Endothelial cell of umbilical vein (primary cell): ENCODE data around the gene RBM47. TPM values are rescaled to one million over a fixed set of nuclear protein-coding genes. Genes with fewer than 3 reads are reported as not detected.

Experiments used
- BruUV-seq: library from RNA; stranded (reverse); fragments of 400-500 nt; replicated peaks from 2 replicates; lab custom pipeline; 2021; lab: Mats Ljungman, UMichigan
- CTCF ChIA-PET: fragments of 300-600, 350-600 bp; sonication (Branson Sonifier 250); formaldehyde crosslinking; loops from one replicate; lab custom pipeline; 2021; ENCODE audit warnings: antibody characterized with exemption, inconsistent platforms; lab: Charles Lee
- POLR2A ChIA-PET: fragments of 300-600, 350-600 bp; sonication (Branson Sonifier 250); formaldehyde crosslinking; loops from one replicate; lab custom pipeline; 2021; ENCODE audit warnings: antibody characterized with exemption, inconsistent platforms; lab: Charles Lee
- DNase-seq: peaks from one replicate; pipeline ENCODE4 v3.0.0-alpha.2; 2011; ENCODE audit warnings: low read depth, low spot score
- FAIRE-seq: peaks from 2 replicates; lab custom pipeline; 2011; peaks lifted over from hg19 to GRCh38; lab: Jason Lieb, UNC
- H2AFZ ChIP-seq: 2 replicates; pipeline ENCODE4 v1.6.0; 2012; ENCODE audit warnings: low read depth, low read length, control low read depth, inconsistent platforms
- H3K27ac ChIP-seq: 2 replicates; pipeline ENCODE4 v1.5.1; 2011; ENCODE audit warnings: low read depth, mild to moderate bottlenecking, control low read depth, low read length, moderate library complexity; ENCODE audit not compliant: insufficient read depth
- H3K27me3 ChIP-seq, 2 experiments: 2 replicates each; pipeline versions ENCODE4 v1.6.0 to v1.6.1; 2011; ENCODE audit warnings: low read length in 2 of 2, mixed read lengths in 1 of 2; ENCODE audit not compliant: control insufficient read depth in 2 of 2, insufficient read depth in 2 of 2
- H3K36me3 ChIP-seq, 2 experiments: 2 replicates in 1 of 2; 3 replicates in 1 of 2; pipeline ENCODE4 v1.5.1; 2011; ENCODE audit warnings: low read length in 2 of 2, mild to moderate bottlenecking in 1 of 2, moderate library complexity in 1 of 2; ENCODE audit not compliant: control insufficient read depth in 2 of 2, insufficient read depth in 2 of 2; ENCODE audit errors: extremely low read depth in 1 of 2
- H3K4me1 ChIP-seq: 3 replicates; pipeline ENCODE4 v1.5.1; 2011; ENCODE audit warnings: mild to moderate bottlenecking, low read length; ENCODE audit not compliant: control insufficient read depth, insufficient read depth; ENCODE audit errors: extremely low read depth
- H3K4me2 ChIP-seq: 2 replicates; pipeline ENCODE4 v1.6.1; 2011; ENCODE audit warnings: low read length, control low read depth, mixed read lengths; ENCODE audit not compliant: insufficient read depth
- H3K4me3 ChIP-seq, 3 experiments: fragments of 200-600 bp in 1 of 3; sonication (generic), shearing (Covaris generic) in 1 of 3; replicated peaks in 1 of 3; 2 replicates each; pipeline ENCODE4 v1.5.1; 2011 to 2016; ENCODE audit warnings: control low read depth in 3 of 3, low read length in 3 of 3, mild to moderate bottlenecking in 2 of 3, inconsistent platforms in 1 of 3, low read depth in 1 of 3, moderate library complexity in 1 of 3; ENCODE audit not compliant: insufficient read depth in 1 of 3
- H3K79me2 ChIP-seq: 2 replicates; pipeline ENCODE4 v1.6.0; 2012; ENCODE audit warnings: low read length, inconsistent platforms; ENCODE audit not compliant: control insufficient read depth, insufficient read depth
- H3K9ac ChIP-seq: replicated peaks from 2 replicates; pipeline ENCODE3; 2011; ENCODE audit warnings: low read length, control low read depth; ENCODE audit not compliant: insufficient read depth; ENCODE audit errors: extremely low read depth
- H3K9me1 ChIP-seq: replicated peaks from 3 replicates; pipeline ENCODE4 v1.6.0; 2011; ENCODE audit warnings: mild to moderate bottlenecking, low read length; ENCODE audit not compliant: control insufficient read depth, insufficient read depth; ENCODE audit errors: extremely low read depth
- H3K9me3 ChIP-seq: replicated peaks from 2 replicates; pipeline ENCODE4 v1.5.1; 2012; ENCODE audit warnings: low read length, inconsistent platforms; ENCODE audit not compliant: control insufficient read depth, insufficient read depth
- H4K20me1 ChIP-seq: replicated peaks from 2 replicates; pipeline ENCODE3; 2011; ENCODE audit warnings: mild to moderate bottlenecking, low read length; ENCODE audit not compliant: control insufficient read depth, insufficient read depth; ENCODE audit errors: extremely low read depth
- EZH2 ChIP-seq: IDR thresholded peaks from 2 replicates; pipeline ENCODE4 v1.6.1; 2012; ENCODE audit warnings: borderline replicate concordance, low read depth, mild to moderate bottlenecking, moderate library complexity, low read length, inconsistent platforms; ENCODE audit not compliant: severe bottlenecking
- FOS ChIP-seq: IDR thresholded peaks from 2 replicates; pipeline ENCODE4 v1.6.1; 2011; ENCODE audit warnings: mild to moderate bottlenecking, low read length, moderate library complexity, borderline replicate concordance; ENCODE audit not compliant: insufficient read depth
- GATA2 ChIP-seq: IDR thresholded peaks from 2 replicates; pipeline ENCODE4 v1.7.0; 2011; ENCODE audit warnings: low read depth, mild to moderate bottlenecking, moderate library complexity, mixed read lengths, low read length; ENCODE audit not compliant: insufficient read length, insufficient read depth
- JUN ChIP-seq: IDR thresholded peaks from 2 replicates; pipeline ENCODE4 v1.6.1; 2011; ENCODE audit warnings: borderline replicate concordance, low read depth; ENCODE audit not compliant: insufficient read length, insufficient read depth
- POLR2A ChIP-seq: IDR thresholded peaks from 2 replicates; pipeline ENCODE4 v1.6.1; 2012; ENCODE audit warnings: low read depth, mild to moderate bottlenecking, control low read depth, low read length
- POLR2AphosphoS5 ChIP-seq: IDR thresholded peaks from 2 replicates; pipeline ENCODE4 v1.6.1; 2012; ENCODE audit warnings: low read depth, mild to moderate bottlenecking, control low read depth, low read length, moderate library complexity; ENCODE audit not compliant: insufficient read depth
- dilution Hi-C: fragments of 300-500 bp; cut with MboI; formaldehyde crosslinking; loops from one replicate; pipeline ENCODE4 v1.15.0; 2019; ENCODE audit warnings: low sequenced_read_pairs; ENCODE audit not compliant: extremely low pct_ligation_motif_present
- intact Hi-C: fragments of 100-400 bp; cut with micrococcal nuclease; formaldehyde crosslinking; loops from one replicate; pipeline ENCODE4 v1.10.0; 2022
- polyA plus RNA-seq, 4 experiments: library from polyadenylated mRNA; depleted of rRNA in 3 of 4; stranded (reverse) in 3 of 4; unstranded in 1 of 4; fragments of >200 nt; gene quantifications; 2 replicates each; pipeline versions ENCODE4 v1.2.1 to v1.2.3, GENCODE V29; 2011 to 2012; ENCODE audit warnings: missing spikeins in 1 of 4
- total RNA-seq: library from RNA; stranded (reverse); gene quantifications from 2 replicates; pipeline ENCODE4 v1.2.3, GENCODE V29; 2021
- TF ChIP-seq, protein P1 (sequence below): IDR thresholded peaks from 2 replicates; pipeline ENCODE4 v1.6.1; 2011; ENCODE audit not compliant: insufficient read depth, insufficient read length
- TF ChIP-seq, protein P2 (sequence below), 2 donors: IDR thresholded peaks; 1 replicate in 1 of 2; 2 replicates in 1 of 2; pipeline ENCODE4 v1.5.1; 2011; ENCODE audit warnings: low read length in 2 of 2, mild to moderate bottlenecking in 2 of 2, moderate library complexity in 2 of 2, control low read depth in 1 of 2, inconsistent platforms in 1 of 2, low read depth in 1 of 2; ENCODE audit not compliant: insufficient read depth in 1 of 2; ENCODE audit errors: extremely low read depth in 1 of 2

Gene RBM47
- total and polyA plus RNA-seq, 2 donors (not counting 3 experiments of a cell fraction or from before 2014, with no cell fraction given) = not detected

DNA sequence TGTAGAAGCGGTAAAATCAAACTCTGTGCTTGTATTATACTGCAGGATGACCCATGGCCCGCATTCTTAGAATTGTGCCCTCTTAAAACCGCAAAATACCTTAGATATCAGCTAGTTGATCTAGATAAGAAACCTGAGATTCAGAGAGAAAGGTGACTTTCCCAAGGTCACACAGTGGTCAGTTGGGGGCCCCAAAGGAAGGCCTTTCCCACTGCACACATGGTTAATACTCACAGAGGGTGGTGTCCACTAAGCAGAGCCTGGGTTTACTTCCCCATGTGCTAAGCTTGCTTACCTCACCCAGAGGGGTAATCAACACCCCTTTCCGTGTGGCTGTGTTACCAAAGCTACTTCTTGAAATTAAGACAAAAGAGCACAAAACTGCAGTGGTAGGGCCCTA is 66.3 kb downstream of the RBM47 start:
- dilution Hi-C loops = no loop called here
- FAIRE-seq = no peak

More for the DNA sequence above, 66.3 kb downstream of the RBM47 start:
- Histone ChIP-seq H3K79me2 (no peaks in the 10 kb centered on the region), H4K20me1 (no peaks in the 10 kb centered on the region), H3K9me3 (no peaks in the 10 kb centered on the region), H3K4me2 (no peak overlapping the region), H3K36me3 (no peaks in the 10 kb centered on the region), H3K27me3 (no peaks in the 10 kb centered on the region), H3K9ac (no peak overlapping the region), H3K27ac (no peak overlapping the region), H3K4me1 (no peaks in the 10 kb centered on the region), H3K4me3 (no peak overlapping the region), H3K9me1 (no peaks in the 10 kb centered on the region), H2AFZ (no peak overlapping the region)
- TF ChIP-seq POLR2A = no peak
- no peak for TF ChIP-seq EZH2
- TF ChIP-seq JUN = no peak
- TF ChIP-seq, protein P1, sequence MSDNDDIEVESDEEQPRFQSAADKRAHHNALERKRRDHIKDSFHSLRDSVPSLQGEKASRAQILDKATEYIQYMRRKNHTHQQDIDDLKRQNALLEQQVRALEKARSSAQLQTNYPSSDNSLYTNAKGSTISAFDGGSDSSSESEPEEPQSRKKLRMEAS = no peak
- TF ChIP-seq, protein P2, sequence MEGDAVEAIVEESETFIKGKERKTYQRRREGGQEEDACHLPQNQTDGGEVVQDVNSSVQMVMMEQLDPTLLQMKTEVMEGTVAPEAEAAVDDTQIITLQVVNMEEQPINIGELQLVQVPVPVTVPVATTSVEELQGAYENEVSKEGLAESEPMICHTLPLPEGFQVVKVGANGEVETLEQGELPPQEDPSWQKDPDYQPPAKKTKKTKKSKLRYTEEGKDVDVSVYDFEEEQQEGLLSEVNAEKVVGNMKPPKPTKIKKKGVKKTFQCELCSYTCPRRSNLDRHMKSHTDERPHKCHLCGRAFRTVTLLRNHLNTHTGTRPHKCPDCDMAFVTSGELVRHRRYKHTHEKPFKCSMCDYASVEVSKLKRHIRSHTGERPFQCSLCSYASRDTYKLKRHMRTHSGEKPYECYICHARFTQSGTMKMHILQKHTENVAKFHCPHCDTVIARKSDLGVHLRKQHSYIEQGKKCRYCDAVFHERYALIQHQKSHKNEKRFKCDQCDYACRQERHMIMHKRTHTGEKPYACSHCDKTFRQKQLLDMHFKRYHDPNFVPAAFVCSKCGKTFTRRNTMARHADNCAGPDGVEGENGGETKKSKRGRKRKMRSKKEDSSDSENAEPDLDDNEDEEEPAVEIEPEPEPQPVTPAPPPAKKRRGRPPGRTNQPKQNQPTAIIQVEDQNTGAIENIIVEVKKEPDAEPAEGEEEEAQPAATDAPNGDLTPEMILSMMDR (IDR thresholded peaks at IDR 0.05; ENCODE audit: extremely low read depth in 1 of 2, insufficient read depth in 1 of 2, low read depth in 1 of 2, low read length in 2 of 2) = no peak
- TF ChIP-seq GATA2 = no peak
- TF ChIP-seq FOS = no peak
- no peak for TF ChIP-seq POLR2AphosphoS5
- DNase-seq = no peak
- no TSS peak for BruUV-seq
- CTCF ChIA-PET = interaction anchor here (1.3 to 1.6 kb wide), 2 partner anchors 13 to 22 kb away, joined by 5 to 7 read pairs; no protein-coding TSS in a partner anchor
- POLR2A ChIA-PET = no interaction called here
- intact Hi-C loops = no loop called here
